Endothelial cell (in vitro differentiated cells): ENCODE results near the gene METTL13. TPM values are rescaled to one million over a fixed set of nuclear protein-coding genes. Genes with fewer than 3 reads are reported as not detected.

Experiments used
- DNase-seq: peaks from one replicate; pipeline ENCODE4 v3.0.0; 2021; ENCODE audit warnings: low spot score
- H3K27ac Mint-ChIP-seq: one replicate; pipeline ENCODE4 v1.8.0; 2021; ENCODE audit warnings: mixed read lengths, inconsistent platforms; ENCODE audit not compliant: unreplicated experiment
- H3K27me3 Mint-ChIP-seq: one replicate; pipeline ENCODE4 v1.8.0; 2021; ENCODE audit warnings: mild to moderate bottlenecking, moderate library complexity, mixed read lengths, inconsistent platforms; ENCODE audit not compliant: unreplicated experiment
- H3K36me3 Mint-ChIP-seq: one replicate; pipeline ENCODE4 v1.8.0; 2021; ENCODE audit warnings: mild to moderate bottlenecking, low read depth, mixed read lengths, inconsistent platforms; ENCODE audit not compliant: unreplicated experiment
- H3K4me1 Mint-ChIP-seq: one replicate; pipeline ENCODE4 v1.8.0; 2021; ENCODE audit warnings: mild to moderate bottlenecking, mixed read lengths, inconsistent platforms; ENCODE audit not compliant: unreplicated experiment
- H3K4me3 Mint-ChIP-seq: one replicate; pipeline ENCODE4 v1.8.0; 2021; ENCODE audit warnings: mild to moderate bottlenecking, mixed read lengths, inconsistent platforms; ENCODE audit not compliant: unreplicated experiment
- H3K9me3 Mint-ChIP-seq: one replicate; pipeline ENCODE4 v1.8.0; 2021; ENCODE audit warnings: mixed read lengths, inconsistent platforms; ENCODE audit not compliant: unreplicated experiment
- CTCF ChIP-seq: fragments of 200-600 bp; sonication (generic); IDR thresholded peaks from one replicate; pipeline ENCODE4 v1.5.0; 2021; ENCODE audit warnings: antibody characterized with exemption; ENCODE audit not compliant: unreplicated experiment
- total RNA-seq: library from RNA; stranded (reverse); fragmentation: NEBNext Ultra II Directional; extraction: Animal tissue kit (Norgen Biotek cat#: 25700); gene quantifications from one replicate; pipeline ENCODE4 v1.2.1, GENCODE V29; 2021; ENCODE audit not compliant: unreplicated experiment

METTL13 gene
- total RNA-seq, 1 donor from 2014 or later = 22.1 TPM

DNA sequence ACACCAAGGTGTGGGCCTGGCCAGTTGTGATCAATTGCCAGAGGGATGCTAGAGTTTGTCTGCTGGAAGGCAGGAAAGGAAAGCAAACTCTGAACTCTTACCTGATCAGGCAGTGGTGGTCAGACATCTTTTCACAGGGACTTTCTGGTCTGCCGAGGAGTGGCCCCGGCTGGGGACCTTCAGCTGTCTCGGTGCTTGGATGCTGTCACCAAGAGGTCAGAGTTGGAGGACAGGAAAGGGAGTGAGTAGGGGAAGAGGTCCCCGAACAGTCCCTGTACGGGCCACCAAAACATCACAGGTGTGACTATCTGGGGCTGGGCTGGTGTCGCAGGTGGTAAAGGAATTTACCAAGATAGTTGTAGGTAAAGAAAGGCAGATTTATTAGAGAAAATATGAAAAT is 17.7 kb upstream of the METTL13 start:
- Mint-ChIP-seq H3K4me1 (no peaks in the 10 kb centered on the region), H3K4me3 (no peak overlapping the region)
- DNase-seq = no peak

GRCh38 chr1:171769171-171769570 is 12.3 kb upstream of the METTL13 start:
- Mint-ChIP-seq H3K9me3 (no peaks in the 10 kb centered on the region), H3K27me3 (no peaks in the 10 kb centered on the region), H3K36me3 (no peaks in the 10 kb centered on the region), H3K4me3 (no peak overlapping the region), H3K27ac (no peak overlapping the region), H3K4me1 (no peaks in the 10 kb centered on the region)
- no peak for DNase-seq
- TF ChIP-seq CTCF = no peak

More for the DNA sequence above, 17.7 kb upstream of the METTL13 start:
- no peak for TF ChIP-seq CTCF
- Mint-ChIP-seq H3K36me3 (no peaks in the 10 kb centered on the region), H3K9me3 (no peaks in the 10 kb centered on the region), H3K27ac (no peak overlapping the region), H3K27me3 (no peaks in the 10 kb centered on the region)

- no peak for DNase-seq
- no peaks in the 10 kb centered on the region for H3K27me3 Mint-ChIP-seq
- H3K4me3 Mint-ChIP-seq = no peak overlapping the region
- H3K36me3 Mint-ChIP-seq = no peaks in the 10 kb centered on the region
- no peak overlapping the region for H3K27ac Mint-ChIP-seq
- H3K9me3 Mint-ChIP-seq = no peaks in the 10 kb centered on the region
- no peak for TF ChIP-seq CTCF
- no peaks in the 10 kb centered on the region for H3K4me1 Mint-ChIP-seq
These were observed 11.7 kb upstream of the METTL13 start for GRCh38 chr1:171769754-171770153.

- Mint-ChIP-seq H3K36me3 (no peaks in the 10 kb centered on the region), H3K4me1 (no peaks in the 10 kb centered on the region), H3K27me3 (no peaks in the 10 kb centered on the region)
These were observed 9.1 kb upstream of the METTL13 start for GRCh38 chr1:171772312-171772711.

More at GRCh38 chr1:171772312-171772711, 9.1 kb upstream of the METTL13 start:
- Mint-ChIP-seq H3K9me3 (no peaks in the 10 kb centered on the region), H3K4me3 (no peak overlapping the region), H3K27ac (no peak overlapping the region)
- no peak for TF ChIP-seq CTCF
- DNase-seq = no peak
